Loucy (cell line): Measurements from ENCODE around the gene HPCA.

Experiments used
- EZH2phosphoT487 ChIP-seq: fragments of 200-600 bp; IDR thresholded peaks from 2 replicates; pipeline ENCODE4 v1.6.1; 2018; ENCODE audit warnings: antibody characterized with exemption, mild to moderate bottlenecking, moderate library complexity, borderline replicate concordance
- TF ChIP-seq, protein P1 (sequence below): fragments of 200-600 bp; sonication (generic); conservative IDR thresholded peaks from 2 replicates; pipeline ENCODE4 v1.5.1; 2014; ENCODE audit warnings: mild to moderate bottlenecking, antibody characterized with exemption, low read length

DNA sequence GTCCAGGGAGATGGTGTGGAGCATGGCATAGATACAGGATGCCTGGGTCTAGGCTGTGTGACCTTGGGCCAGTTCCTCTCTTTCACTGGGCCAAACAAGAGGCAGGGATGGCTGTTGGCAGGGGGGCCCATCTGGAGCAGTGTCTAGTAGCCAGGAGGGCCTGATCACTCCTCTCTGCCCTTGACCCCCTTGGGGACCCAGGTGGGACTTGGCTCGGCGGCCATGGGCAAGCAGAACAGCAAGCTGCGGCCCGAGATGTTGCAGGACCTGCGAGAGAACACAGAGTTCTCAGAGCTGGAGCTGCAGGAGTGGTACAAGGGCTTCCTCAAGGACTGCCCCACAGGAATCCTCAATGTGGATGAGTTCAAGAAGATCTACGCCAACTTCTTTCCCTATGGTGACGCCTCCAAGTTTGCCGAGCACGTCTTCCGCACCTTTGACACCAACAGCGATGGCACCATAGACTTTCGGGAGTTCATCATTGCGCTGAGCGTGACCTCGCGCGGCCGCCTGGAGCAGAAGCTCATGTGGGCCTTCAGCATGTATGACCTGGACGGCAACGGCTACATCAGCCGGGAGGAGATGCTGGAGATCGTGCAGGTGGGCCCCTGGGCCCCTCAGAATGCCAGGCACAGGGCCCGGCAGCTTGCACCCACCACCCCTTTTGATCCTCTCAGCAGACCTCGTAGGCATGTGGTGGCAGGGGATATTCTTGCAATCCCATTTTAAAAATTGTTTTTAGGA is 2.6 kb downstream of the HPCA start:
- TF ChIP-seq, protein P1, sequence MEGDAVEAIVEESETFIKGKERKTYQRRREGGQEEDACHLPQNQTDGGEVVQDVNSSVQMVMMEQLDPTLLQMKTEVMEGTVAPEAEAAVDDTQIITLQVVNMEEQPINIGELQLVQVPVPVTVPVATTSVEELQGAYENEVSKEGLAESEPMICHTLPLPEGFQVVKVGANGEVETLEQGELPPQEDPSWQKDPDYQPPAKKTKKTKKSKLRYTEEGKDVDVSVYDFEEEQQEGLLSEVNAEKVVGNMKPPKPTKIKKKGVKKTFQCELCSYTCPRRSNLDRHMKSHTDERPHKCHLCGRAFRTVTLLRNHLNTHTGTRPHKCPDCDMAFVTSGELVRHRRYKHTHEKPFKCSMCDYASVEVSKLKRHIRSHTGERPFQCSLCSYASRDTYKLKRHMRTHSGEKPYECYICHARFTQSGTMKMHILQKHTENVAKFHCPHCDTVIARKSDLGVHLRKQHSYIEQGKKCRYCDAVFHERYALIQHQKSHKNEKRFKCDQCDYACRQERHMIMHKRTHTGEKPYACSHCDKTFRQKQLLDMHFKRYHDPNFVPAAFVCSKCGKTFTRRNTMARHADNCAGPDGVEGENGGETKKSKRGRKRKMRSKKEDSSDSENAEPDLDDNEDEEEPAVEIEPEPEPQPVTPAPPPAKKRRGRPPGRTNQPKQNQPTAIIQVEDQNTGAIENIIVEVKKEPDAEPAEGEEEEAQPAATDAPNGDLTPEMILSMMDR, result no peak
- TF ChIP-seq EZH2phosphoT487, result no peak
